Measurements from ENCODE around the gene NT5DC3. TPM values are rescaled to one million over a fixed set of nuclear protein-coding genes. Genes with fewer than 3 reads are reported as not detected.

NT5DC3 gene
- polyA plus RNA-seq, 3 donors = 0.27 to 4.8 (median 0.93) TPM

DNA sequence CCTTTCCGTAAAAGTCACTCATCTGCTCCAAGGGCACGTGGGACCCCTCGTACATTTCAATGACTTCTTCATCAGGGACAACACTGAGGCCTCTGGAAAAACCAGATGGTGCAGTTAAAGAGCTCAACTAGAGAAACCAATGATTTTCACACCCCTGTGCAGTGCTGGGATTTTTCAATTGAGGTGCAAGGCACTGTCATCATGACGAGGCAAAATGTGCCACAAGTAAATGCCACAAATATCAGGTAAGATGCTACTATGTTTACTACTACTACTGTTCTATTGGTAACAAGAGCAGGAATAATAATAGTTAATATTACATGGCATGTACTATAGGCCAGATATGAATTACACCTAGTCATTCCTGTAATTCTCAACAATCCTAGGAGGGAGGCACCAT is 42.4 kb downstream of the NT5DC3 start:
- Mint-ChIP-seq H3K27ac (peak overlapping the region in 2 of 7 donors; percentile 19 to 38), H3K9me3 (peaks cover 0 to 4% (median 3%) of the 10 kb centered on the region in 7 donors), H3K4me3 (no peak overlapping the region), H3K36me3 (peaks cover 12 to 32% of the 10 kb centered on the region in 2 donors), H3K4me1 (peaks cover 40% of the 10 kb centered on the region), H3K27me3 (ENCODE audit: low read depth in 3 of 3) (peaks cover 0 to 3% (median 2%) of the 10 kb centered on the region in 3 donors)
- no peak overlapping the region for H2AFZ ChIP-seq (ENCODE audit: insufficient read depth, low read depth, low read length, poor library complexity, severe bottlenecking)
- H3K36me3 ChIP-seq (replicated peaks in 1 of 2; ENCODE audit: control insufficient read depth in 1 of 2, insufficient read depth in 2 of 2, low read length in 2 of 2) = peaks cover 8 to 29% of the 10 kb centered on the region in 2 donors
- H4K20me1 ChIP-seq (ENCODE audit: insufficient read depth, low read length) = no peaks in the 10 kb centered on the region
- no peak for DNase-seq
- no peak for TF ChIP-seq CTCF (IDR thresholded peaks at IDR 0.05)
- H3K4me2 ChIP-seq (replicated peaks; ENCODE audit: extremely low read depth, low read length, poor library complexity, severe bottlenecking) = no peak overlapping the region
- no peak overlapping the region for H3K4me3 ChIP-seq (replicated peaks in 1 of 3; ENCODE audit: low read depth in 2 of 3, low read length in 3 of 3)
- H3K4me1 ChIP-seq (ENCODE audit: control insufficient read depth in 1 of 2, insufficient read depth in 2 of 2, low read length in 2 of 2) = peaks cover 28 to 37% of the 10 kb centered on the region in 2 donors
- intact Hi-C loops (cut with micrococcal nuclease) = loop anchor here in 1 of 2 donors (5.0 kb wide), 1 partner anchor 34 kb away; no protein-coding TSS in a partner anchor
- peak overlapping the region in 1 of 2 donors; percentile 69 for H3K27ac ChIP-seq (ENCODE audit: low read depth in 1 of 2, low read length in 2 of 2)
- no peaks in the 10 kb centered on the region for H3K27me3 ChIP-seq (ENCODE audit: control insufficient read depth in 2 of 2, insufficient read depth in 2 of 2, low read length in 2 of 2)
- WGBS (ENCODE audit: insufficient coverage) = 96% methylated on average over 3 of the region's 4 CpGs
- no peaks in the 10 kb centered on the region for H3K9me3 ChIP-seq (replicated peaks in 1 of 2; ENCODE audit: control insufficient read depth in 1 of 2, insufficient read depth in 1 of 2, low read length in 2 of 2)
- no peaks in the 10 kb centered on the region for H3K79me2 ChIP-seq (ENCODE audit: insufficient read depth, low read length)
- no peak overlapping the region for H3K9ac ChIP-seq (ENCODE audit: insufficient read depth, low read length, poor library complexity, severe bottlenecking)

DNA sequence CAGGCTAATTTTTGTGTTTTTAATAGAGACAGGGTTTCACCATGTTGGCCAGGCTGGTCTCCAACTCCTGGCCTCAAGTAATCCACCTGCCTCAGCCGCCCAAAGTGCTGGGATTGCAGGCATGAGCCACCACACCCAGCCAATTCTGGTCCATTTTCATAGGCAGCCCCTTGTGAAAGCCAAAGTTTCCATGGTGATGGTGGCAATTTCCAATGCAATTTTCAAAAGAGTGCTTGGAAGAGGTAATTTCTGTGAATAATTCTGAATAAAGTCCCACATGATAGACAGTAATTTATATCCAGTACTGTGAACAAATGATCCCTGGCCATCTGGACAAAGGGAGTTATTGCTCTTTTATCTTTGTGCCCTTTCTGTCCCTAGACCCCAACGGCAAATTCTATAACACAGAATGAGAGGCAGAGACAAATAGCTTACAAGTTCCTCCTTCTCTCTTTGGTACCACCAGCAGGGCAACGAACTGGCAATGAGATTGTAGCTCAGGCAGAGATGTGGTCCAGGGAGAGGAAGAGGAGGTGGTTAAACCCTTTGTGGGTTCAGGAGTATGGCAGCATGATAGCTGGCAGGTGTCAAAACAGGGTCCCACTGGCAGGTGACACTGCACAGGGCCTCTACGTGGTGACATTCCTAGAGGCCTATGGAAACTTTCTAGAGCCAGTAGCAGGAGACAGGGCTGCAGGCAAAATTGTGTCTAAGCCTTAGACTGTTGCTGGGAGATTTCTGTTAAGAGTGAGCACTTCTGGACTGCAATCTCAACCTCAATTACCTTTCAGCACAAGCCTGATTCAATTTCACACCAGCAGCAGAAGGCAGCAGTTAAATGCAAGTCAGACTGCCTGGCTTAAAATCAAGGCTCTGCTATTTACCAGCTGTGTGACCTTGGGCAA is 46.5 kb downstream of the NT5DC3 start:
- DNase-seq = no peak
- Histone ChIP-seq H3K9ac (ENCODE audit: insufficient read depth, low read length, poor library complexity, severe bottlenecking) (no peak overlapping the region), H3K79me2 (ENCODE audit: insufficient read depth, low read length) (no peaks in the 10 kb centered on the region), H3K4me3 (replicated peaks in 1 of 3; ENCODE audit: low read depth in 2 of 3, low read length in 3 of 3) (no peak overlapping the region), H3K4me2 (replicated peaks; ENCODE audit: extremely low read depth, low read length, poor library complexity, severe bottlenecking) (no peak overlapping the region), H3K4me1 (ENCODE audit: control insufficient read depth in 1 of 2, insufficient read depth in 2 of 2, low read length in 2 of 2) (peaks cover 7 to 8% of the 10 kb centered on the region in 2 donors), H3K9me3 (replicated peaks in 1 of 2; ENCODE audit: control insufficient read depth in 1 of 2, insufficient read depth in 1 of 2, low read length in 2 of 2) (no peaks in the 10 kb centered on the region), H3K27me3 (ENCODE audit: control insufficient read depth in 2 of 2, insufficient read depth in 2 of 2, low read length in 2 of 2) (no peaks in the 10 kb centered on the region), H2AFZ (ENCODE audit: insufficient read depth, low read depth, low read length, poor library complexity, severe bottlenecking) (no peak overlapping the region), H3K27ac (ENCODE audit: low read depth in 1 of 2, low read length in 2 of 2) (no peak overlapping the region), H3K36me3 (replicated peaks in 1 of 2; ENCODE audit: control insufficient read depth in 1 of 2, insufficient read depth in 2 of 2, low read length in 2 of 2) (peaks cover 25 to 56% of the 10 kb centered on the region in 2 donors), H4K20me1 (ENCODE audit: insufficient read depth, low read length) (no peaks in the 10 kb centered on the region)
- TF ChIP-seq CTCF (IDR thresholded peaks at IDR 0.05) = no peak
- Mint-ChIP-seq H3K4me1 (peaks cover 8% of the 10 kb centered on the region), H3K27ac (peak overlapping the region in 1 of 7 donors; percentile 50), H3K36me3 (peaks cover 29 to 55% of the 10 kb centered on the region in 2 donors), H3K9me3 (peaks cover 0 to 4% (median 3%) of the 10 kb centered on the region in 7 donors), H3K4me3 (no peak overlapping the region), H3K27me3 (ENCODE audit: low read depth in 3 of 3) (peaks cover 0 to 3% (median 0%) of the 10 kb centered on the region in 3 donors)
- intact Hi-C loops (cut with micrococcal nuclease) = loop anchor here in 1 of 2 donors (5.0 kb wide), 1 partner anchor 38 kb away; no protein-coding TSS in a partner anchor
- WGBS (ENCODE audit: insufficient coverage) = 100% methylated on average over 1 of the region's 4 CpGs
